ENCODE results near the gene UBE2QL1.

The UBE2QL1 gene

GRCh38 chr5:6465831-6466790, 17.5 kb downstream of the UBE2QL1 start:
- H3K4me3 ChIP-seq (ENCODE audit: low read depth, low read length), result no peak overlapping the region
- ChIA-PET CTCF (no interaction called here), POLR2A (no interaction called here)
- TF ChIP-seq CTCF (IDR thresholded peaks at IDR 0.05; ENCODE audit: insufficient read depth, low read length, missing control alignments), result no peak
- DNase-seq (ENCODE audit: low read depth, low spot score), result no peak

GRCh38 chr5:6466975-6467567, 18.4 kb downstream of the UBE2QL1 start:
- DNase-seq (ENCODE audit: low read depth, low spot score), result no peak
- ChIA-PET CTCF (no interaction called here), POLR2A (no interaction called here)
- no peak overlapping the region for H3K4me3 ChIP-seq (ENCODE audit: low read depth, low read length)
- TF ChIP-seq CTCF (IDR thresholded peaks at IDR 0.05; ENCODE audit: insufficient read depth, low read length, missing control alignments), result no peak

- ChIA-PET POLR2A (no interaction called here), CTCF (no interaction called here)
- TF ChIP-seq CTCF (IDR thresholded peaks at IDR 0.05; ENCODE audit: insufficient read depth, low read length, missing control alignments), result no peak
- DNase-seq (ENCODE audit: low read depth, low spot score), result no peak
- H3K4me3 ChIP-seq (ENCODE audit: low read depth, low read length), result no peak overlapping the region
Measured at GRCh38 chr5:6467591-6467990, 18.9 kb downstream of the UBE2QL1 start.

GRCh38 chr5:6468104-6468503, 19.4 kb downstream of the UBE2QL1 start:
- TF ChIP-seq CTCF (IDR thresholded peaks at IDR 0.05; ENCODE audit: insufficient read depth, low read length, missing control alignments), result no peak
- DNase-seq (ENCODE audit: low read depth, low spot score), result no peak
- ChIA-PET POLR2A (no interaction called here), CTCF (no interaction called here)
- H3K4me3 ChIP-seq (ENCODE audit: low read depth, low read length), result no peak overlapping the region

- ChIA-PET POLR2A (no interaction called here), CTCF (no interaction called here)
- no peak for DNase-seq (ENCODE audit: low read depth, low spot score)
- no peak overlapping the region for H3K4me3 ChIP-seq (ENCODE audit: low read depth, low read length)
- no peak for TF ChIP-seq CTCF (IDR thresholded peaks at IDR 0.05; ENCODE audit: insufficient read depth, low read length, missing control alignments)
Measured at GRCh38 chr5:6468870-6469269, 20.2 kb downstream of the UBE2QL1 start.

GRCh38 chr5:6469836-6470235, 21.2 kb downstream of the UBE2QL1 start:
- H3K4me3 ChIP-seq (ENCODE audit: low read depth, low read length), result no peak overlapping the region
- ChIA-PET CTCF (no interaction called here), POLR2A (no interaction called here)
- TF ChIP-seq CTCF (IDR thresholded peaks at IDR 0.05; ENCODE audit: insufficient read depth, low read length, missing control alignments), result no peak
- DNase-seq (ENCODE audit: low read depth, low spot score), result no peak
